Stomach smooth muscle (tissue), 2 donors: ENCODE measurements around the gene SPTBN2.
"Not testable (repeated sequence)": the region's sequence is repeated elsewhere in the genome, so short reads cannot be mapped to it uniquely, and the experiment has no call there.

Experiments
- H3K27ac ChIP-seq: one replicate; pipeline ENCODE4 v1.7.0; 2013; ENCODE audit warnings: mild to moderate bottlenecking, low read length, inconsistent platforms
- H3K27me3 ChIP-seq, 2 donors: one replicate each; pipeline ENCODE4 v1.7.0; 2013; ENCODE audit warnings: low read length in 2 of 2; ENCODE audit not compliant: insufficient read depth in 2 of 2, control insufficient read depth in 1 of 2
- H3K36me3 ChIP-seq, 2 donors: one replicate each; pipeline ENCODE4 v1.7.0; 2013; ENCODE audit warnings: low read length in 2 of 2; ENCODE audit not compliant: control insufficient read depth in 2 of 2, insufficient read depth in 2 of 2
- H3K4me1 ChIP-seq: one replicate; pipeline ENCODE4 v1.7.0; 2013; ENCODE audit warnings: low read length; ENCODE audit not compliant: control insufficient read depth, insufficient read depth
- H3K4me3 ChIP-seq, 2 donors: one replicate each; pipeline ENCODE4 v1.7.0; 2013; ENCODE audit warnings: low read length in 2 of 2
- H3K9ac ChIP-seq, 2 donors: one replicate each; pipeline ENCODE4 v1.7.0; 2013; ENCODE audit warnings: low read length in 2 of 2, mild to moderate bottlenecking in 1 of 2
- H3K9me3 ChIP-seq, 2 donors: one replicate each; pipeline ENCODE4 v1.7.0; 2013; ENCODE audit warnings: low read length in 2 of 2; ENCODE audit not compliant: control insufficient read depth in 2 of 2
- donor health status: healthy.
- donor health status: Pancreatic carcinoma.

Gene SPTBN2

DNA sequence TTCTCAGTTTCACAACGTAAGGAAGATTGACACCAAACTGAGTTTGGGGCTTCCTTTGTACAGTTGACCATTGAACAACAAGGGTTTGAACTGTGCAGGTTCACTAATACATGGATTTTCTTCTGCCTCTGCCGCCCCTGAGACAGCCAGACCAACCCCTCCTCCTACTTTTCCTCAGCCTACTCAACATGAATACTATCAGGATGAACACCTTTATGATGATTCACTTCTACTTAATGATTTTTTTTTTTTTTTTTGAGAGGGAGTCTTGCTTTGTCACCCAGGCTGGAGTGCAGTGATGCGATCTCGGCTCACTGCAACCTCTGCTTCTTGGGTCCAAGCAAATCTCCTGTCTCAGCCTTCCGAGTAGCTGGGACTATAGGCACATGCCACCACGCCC, 75.9 kb downstream of the SPTBN2 start:
- H3K9ac ChIP-seq: no peak overlapping the region
- H3K27ac ChIP-seq: no peak overlapping the region
- peaks cover 16 to 17% of the 10 kb centered on the region in 2 donors for H3K36me3 ChIP-seq
- no peaks in the 10 kb centered on the region for H3K4me1 ChIP-seq
- H3K9me3 ChIP-seq: no peaks in the 10 kb centered on the region
- H3K4me3 ChIP-seq: no peak overlapping the region
- H3K27me3 ChIP-seq: no peaks in the 10 kb centered on the region

DNA sequence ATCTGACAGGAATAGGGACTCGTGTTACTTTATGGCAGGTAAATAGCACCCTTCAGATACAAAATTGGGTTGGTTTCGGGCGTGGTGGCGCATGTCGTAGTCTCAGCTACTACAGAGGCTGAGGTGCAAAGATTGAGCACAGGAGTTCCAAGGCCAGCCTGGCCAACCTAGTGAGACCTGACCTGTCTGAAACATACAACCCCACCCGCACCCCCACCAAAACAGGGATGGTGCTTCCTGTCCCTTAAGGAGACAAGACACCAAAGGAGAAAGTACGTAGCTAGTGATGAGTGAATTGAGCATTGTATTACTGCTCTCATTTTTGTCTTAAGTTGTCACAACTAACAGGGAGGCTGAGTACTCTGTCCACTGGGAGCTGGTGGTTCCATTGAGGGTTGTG, 76.4 kb downstream of the SPTBN2 start:
- no peaks in the 10 kb centered on the region for H3K9me3 ChIP-seq
- no peak overlapping the region for H3K4me3 ChIP-seq
- H3K4me1 ChIP-seq: no peaks in the 10 kb centered on the region
- H3K27me3 ChIP-seq: no peaks in the 10 kb centered on the region
- no peak overlapping the region for H3K27ac ChIP-seq
- H3K9ac ChIP-seq: no peak overlapping the region
- H3K36me3 ChIP-seq: peaks cover 16 to 17% of the 10 kb centered on the region in 2 donors

DNA sequence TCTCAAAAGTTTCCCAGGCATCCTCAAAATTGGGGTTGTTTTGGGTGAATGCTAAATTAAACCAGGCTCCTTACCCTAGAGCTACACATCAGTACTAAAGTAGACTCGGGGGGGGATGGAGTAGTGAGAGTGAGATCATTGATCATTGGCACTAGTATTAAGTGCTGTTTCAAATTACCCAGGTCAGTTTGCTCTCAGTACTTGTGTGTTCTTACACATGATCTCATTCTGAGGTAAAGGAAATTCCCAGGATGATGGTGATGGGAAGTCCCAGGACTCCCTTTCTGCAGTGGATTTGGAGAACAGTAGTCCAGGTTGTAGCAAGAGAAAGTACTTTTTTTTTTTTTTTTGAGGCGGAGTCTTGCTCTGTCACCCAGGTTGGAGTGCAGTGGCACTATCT, 78.0 kb downstream of the SPTBN2 start:
- Histone ChIP-seq H3K27me3 (no peaks in the 10 kb centered on the region), H3K36me3 (peaks cover 31 to 32% of the 10 kb centered on the region in 2 donors), H3K9me3 (no peaks in the 10 kb centered on the region), H3K4me3 (no peak overlapping the region), H3K9ac (no peak overlapping the region), H3K4me1 (peaks cover 10% of the 10 kb centered on the region), H3K27ac (no peak overlapping the region)

DNA sequence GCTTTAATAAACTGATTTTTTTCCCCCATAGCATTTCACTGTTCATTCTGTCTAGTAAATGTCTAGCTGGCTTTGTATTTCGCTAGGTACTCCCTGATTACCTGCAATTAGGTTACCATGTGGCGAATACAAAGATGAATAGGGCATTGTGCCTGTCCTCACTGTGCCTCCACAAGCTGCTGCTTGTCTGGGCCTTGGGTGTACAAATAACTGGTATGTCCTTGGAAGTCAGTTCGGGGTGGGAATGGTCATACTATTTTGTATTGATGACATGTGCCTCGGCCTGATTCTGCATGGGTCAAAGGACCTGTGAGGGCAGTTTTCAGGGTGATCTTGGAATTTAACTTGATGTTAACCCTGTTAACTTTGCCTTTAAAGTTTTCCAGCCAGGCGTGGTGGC, 79.1 kb downstream of the SPTBN2 start:
- Histone ChIP-seq H3K9me3 (no peaks in the 10 kb centered on the region), H3K4me1 (peaks cover 16% of the 10 kb centered on the region), H3K27me3 (no peaks in the 10 kb centered on the region), H3K36me3 (peaks cover 39 to 40% of the 10 kb centered on the region in 2 donors), H3K9ac (no peak overlapping the region), H3K4me3 (no peak overlapping the region), H3K27ac (no peak overlapping the region)

DNA sequence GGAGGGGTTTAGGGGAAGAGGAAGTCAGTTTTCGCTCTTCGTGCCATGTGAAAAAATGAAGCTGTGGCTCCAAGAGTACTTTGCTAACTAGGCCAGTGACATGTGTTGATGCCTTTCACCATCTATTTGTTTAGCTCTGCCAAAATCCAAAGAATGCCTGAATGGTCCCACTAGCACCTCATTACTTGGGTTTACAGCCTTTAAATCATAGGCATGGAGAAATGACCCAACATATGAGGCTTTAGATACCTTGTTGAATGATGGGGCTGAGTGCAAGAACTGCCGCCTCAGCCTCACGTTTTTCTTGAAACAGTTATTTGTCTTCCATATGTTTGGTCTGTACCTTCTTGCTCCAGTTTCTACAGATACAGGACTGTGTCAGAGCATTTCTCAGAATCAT, 82.2 kb downstream of the SPTBN2 start:
- Histone ChIP-seq H3K9me3 (no peaks in the 10 kb centered on the region), H3K9ac (no peak overlapping the region), H3K4me3 (no peak overlapping the region), H3K27ac (no peak overlapping the region), H3K4me1 (peaks cover 47% of the 10 kb centered on the region), H3K36me3 (peaks cover 50 to 55% of the 10 kb centered on the region in 2 donors), H3K27me3 (no peaks in the 10 kb centered on the region)

DNA sequence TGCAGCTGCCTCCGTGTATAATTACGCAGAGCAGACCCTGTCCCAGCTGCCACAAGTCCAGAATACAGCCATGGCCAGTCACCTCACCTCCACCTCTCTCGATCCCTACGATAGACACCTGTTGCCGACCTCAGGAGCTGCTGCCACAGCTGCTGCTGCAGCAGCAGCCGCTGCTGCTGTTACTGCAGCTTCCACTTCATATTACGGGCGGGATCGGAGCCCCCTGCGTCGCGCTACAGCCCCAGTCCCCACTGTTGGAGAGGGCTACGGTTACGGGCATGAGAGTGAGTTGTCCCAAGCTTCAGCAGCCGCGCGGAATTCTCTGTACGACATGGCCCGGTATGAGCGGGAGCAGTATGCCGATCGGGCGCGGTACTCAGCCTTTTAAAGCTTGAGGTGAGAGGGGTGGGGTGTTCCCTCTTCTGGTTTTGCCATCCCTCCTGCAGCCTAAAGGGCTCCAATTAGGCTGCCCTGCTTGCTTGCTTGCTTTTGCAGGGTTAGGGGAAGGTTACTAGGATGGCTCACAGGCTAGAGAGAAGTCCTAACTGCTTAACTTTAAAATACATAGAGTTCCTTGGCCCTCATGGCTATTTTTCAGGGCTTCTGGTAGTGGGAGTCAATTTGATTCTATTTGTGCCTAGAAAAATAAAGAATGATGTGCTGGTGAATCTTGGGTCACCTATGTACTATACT, 85.1 kb downstream of the SPTBN2 start:
- H3K9me3 ChIP-seq: no peaks in the 10 kb centered on the region
- peaks cover 52 to 53% of the 10 kb centered on the region in 2 donors for H3K36me3 ChIP-seq
- H3K27ac ChIP-seq: no peak overlapping the region
- H3K4me3 ChIP-seq: peak overlapping the region in 1 of 2 donors; percentile 57
- H3K4me1 ChIP-seq: peaks cover 70% of the 10 kb centered on the region
- no peak overlapping the region for H3K9ac ChIP-seq
- no peaks in the 10 kb centered on the region for H3K27me3 ChIP-seq

DNA sequence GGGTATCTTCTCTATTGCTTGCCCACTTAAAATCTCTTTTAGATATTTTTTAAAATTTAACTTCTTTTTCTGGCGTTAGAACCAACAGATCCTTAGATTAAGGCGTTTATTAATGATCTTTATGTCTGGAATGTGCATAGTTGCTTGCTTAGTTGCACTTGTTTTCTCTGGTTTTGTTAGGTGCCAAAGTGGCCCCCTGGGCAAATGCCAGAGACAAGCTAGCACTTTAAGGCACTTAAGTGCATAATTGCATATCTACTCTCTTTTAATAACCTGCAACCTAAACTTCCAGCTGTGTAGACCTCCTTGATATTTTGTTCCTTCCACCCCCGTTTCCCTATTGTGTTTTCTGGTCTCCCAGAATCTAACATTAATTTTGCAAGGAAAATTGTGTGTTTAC, 87.2 kb downstream of the SPTBN2 start:
- Histone ChIP-seq H3K27ac (no peak overlapping the region), H3K4me1 (peaks cover 82% of the 10 kb centered on the region), H3K27me3 (no peaks in the 10 kb centered on the region), H3K36me3 (peaks cover 45 to 46% of the 10 kb centered on the region in 2 donors), H3K9ac (peak overlapping the region in 1 of 2 donors; percentile 25), H3K4me3 (peak overlapping the region; percentile 13 to 57), H3K9me3 (no peaks in the 10 kb centered on the region)

DNA sequence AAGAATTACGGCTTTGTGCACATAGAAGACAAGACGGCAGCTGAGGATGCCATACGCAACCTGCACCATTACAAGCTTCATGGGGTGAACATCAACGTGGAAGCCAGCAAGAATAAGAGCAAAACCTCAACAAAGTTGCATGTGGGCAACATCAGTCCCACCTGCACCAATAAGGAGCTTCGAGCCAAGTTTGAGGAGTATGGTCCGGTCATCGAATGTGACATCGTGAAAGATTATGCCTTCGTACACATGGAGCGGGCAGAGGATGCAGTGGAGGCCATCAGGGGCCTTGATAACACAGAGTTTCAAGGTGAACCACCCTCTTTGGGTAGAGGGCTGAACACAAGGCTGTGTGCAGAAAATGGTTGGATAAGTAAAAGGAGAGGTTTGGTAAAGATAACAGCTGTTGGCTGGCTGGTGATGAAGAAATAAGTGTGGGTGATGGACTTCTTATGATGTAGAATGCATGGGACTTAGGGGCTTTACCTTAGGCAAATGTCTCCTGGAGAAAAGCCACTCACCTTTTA, 89.1 kb downstream of the SPTBN2 start:
- H3K27me3 ChIP-seq, H3K9ac ChIP-seq, H3K27ac ChIP-seq, H3K9me3 ChIP-seq: not testable (repeated sequence)
- Histone ChIP-seq H3K36me3 (peaks cover 29 to 30% of the 10 kb centered on the region in 2 donors), H3K4me3 (peak overlapping the region; percentile 78 to 96), H3K4me1 (peaks cover 67% of the 10 kb centered on the region)

DNA sequence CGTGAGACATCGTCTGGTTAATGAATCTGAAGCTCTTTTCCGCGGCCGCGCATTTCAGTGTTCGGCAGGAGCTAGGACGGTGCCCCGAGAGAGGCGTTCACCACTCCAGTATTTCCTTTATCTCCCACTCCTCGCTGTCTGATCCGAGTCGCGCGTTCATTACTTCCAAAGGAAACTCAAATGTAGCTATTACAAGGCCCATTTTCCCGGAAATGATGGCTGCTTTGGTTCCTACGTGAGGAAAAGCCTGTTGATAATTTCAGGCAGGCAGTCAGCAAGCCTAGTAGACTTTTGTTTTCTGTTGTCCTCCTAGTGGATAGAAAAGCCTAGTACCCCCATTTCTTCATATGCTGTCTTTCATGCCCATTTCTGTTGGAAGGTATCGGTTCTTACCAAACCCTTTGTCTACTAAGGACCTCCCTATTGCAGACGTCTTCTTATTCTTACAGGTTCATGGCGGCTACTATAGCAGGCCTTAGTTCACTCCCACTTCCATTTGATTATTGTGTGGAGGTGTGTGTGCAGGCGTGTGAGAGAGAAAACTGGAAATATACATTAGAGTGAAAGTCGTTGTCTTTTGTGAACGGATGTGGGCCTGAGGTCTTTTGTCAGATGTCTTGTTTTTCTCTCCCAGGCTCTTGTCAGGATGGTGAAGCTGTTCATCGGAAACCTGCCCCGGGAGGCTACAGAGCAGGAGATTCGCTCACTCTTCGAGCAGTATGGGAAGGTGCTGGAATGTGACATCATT, 89.8 kb downstream of the SPTBN2 start:
- H3K4me3 ChIP-seq: peak overlapping the region; percentile 78 to 96
- peak overlapping the region; percentile 96 to 98 for H3K9ac ChIP-seq
- peaks cover 60% of the 10 kb centered on the region for H3K4me1 ChIP-seq
- no peaks in the 10 kb centered on the region for H3K27me3 ChIP-seq
- H3K27ac ChIP-seq: peak overlapping the region; percentile 91
- H3K9me3 ChIP-seq: no peaks in the 10 kb centered on the region
- peaks cover 24 to 25% of the 10 kb centered on the region in 2 donors for H3K36me3 ChIP-seq

DNA sequence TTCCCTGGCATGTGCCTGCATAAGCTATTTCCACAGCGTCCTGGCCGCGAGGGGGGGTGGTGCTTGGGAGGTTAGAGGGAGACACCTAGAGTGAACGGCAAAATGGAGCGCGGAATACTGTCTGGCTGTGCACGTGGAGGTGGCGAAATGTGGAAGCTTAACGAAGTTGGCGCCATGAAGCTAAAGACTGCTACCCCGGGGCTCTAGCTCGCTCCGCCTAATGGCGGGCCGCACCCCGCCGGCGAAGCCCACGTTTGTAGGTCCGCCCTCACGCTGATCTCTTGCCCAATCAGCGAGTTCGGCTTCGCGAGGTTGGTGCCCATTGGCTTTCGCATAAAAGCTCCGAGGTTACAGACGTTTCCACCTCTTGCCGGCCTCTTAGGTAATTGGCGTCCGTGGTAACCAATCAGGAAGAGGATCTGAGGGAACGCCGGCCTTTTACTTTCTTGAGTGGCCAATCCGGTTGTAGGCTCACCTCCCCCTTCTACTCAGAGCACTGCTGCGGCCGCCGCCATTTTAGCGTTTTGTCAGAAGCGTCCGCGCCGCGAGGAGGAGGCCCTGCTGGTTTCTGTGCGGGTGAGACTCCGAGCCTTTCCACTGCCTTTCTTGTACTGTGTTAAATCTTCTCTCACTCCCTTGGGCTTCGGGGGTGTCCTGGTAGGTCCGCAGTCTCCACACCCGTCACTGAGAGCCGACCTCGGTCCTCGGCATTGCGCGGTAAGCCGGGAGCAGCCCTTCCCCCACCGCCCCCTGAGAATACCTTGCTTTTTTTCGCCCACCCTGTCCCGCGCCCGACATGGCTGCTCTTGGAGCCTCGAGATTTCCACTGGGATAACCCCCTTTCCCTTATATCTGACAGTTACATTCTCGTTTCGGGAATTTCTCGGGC, 90.6 kb downstream of the SPTBN2 start, which contains the start of gene RBM4:
Gene RBM4 (plus strand): TSS at position 527 of the 889 bp plus-strand sequence. CDS start 1,009 bp downstream, outside the sequence.
- Histone ChIP-seq H3K9me3 (no peaks in the 10 kb centered on the region), H3K27me3 (no peaks in the 10 kb centered on the region), H3K9ac (peak within 1 kb of the TSS; percentile 96 to 98), H3K4me3 (peak within 1 kb of the TSS; percentile 78 to 96), H3K4me1 (peaks cover 53% of the 10 kb centered on the region), H3K36me3 (peaks cover 15 to 17% of the 10 kb centered on the region in 2 donors), H3K27ac (peak within 1 kb of the TSS; percentile 91)
